Liver (tissue), 9 donors: ENCODE measurements around the gene FILIP1. TPM values are rescaled to one million over a fixed set of nuclear protein-coding genes. Genes with fewer than 3 reads are reported as not detected.

Experiments
- DNase-seq: peaks from one replicate; pipeline ENCODE4 v3.0.0-alpha.2; 2017; ENCODE audit warnings: low spot score
- H3K27ac ChIP-seq, 2 donors: one replicate each; pipeline ENCODE4 v1.7.0; 2013; ENCODE audit warnings: inconsistent platforms in 2 of 2, low read length in 2 of 2, control low read depth in 1 of 2, low read depth in 1 of 2, mild to moderate bottlenecking in 1 of 2
- H3K27me3 ChIP-seq, 4 donors: one replicate each; pipeline versions ENCODE4 v1.6.1 to v1.7.0; 2013; ENCODE audit warnings: low read length in 3 of 4, inconsistent platforms in 1 of 4, mild to moderate bottlenecking in 1 of 4, moderate library complexity in 1 of 4; ENCODE audit not compliant: control insufficient read depth in 4 of 4, insufficient read depth in 4 of 4
- H3K36me3 ChIP-seq, 4 donors: one replicate each; pipeline versions ENCODE4 v1.6.1 to v1.7.0; 2013; ENCODE audit warnings: low read length in 3 of 4, mild to moderate bottlenecking in 3 of 4, low read depth in 1 of 4, moderate library complexity in 1 of 4; ENCODE audit not compliant: control insufficient read depth in 4 of 4, insufficient read depth in 3 of 4
- H3K4me1 ChIP-seq, 4 donors: one replicate each; pipeline versions ENCODE4 v1.6.1 to v1.7.0; 2013; ENCODE audit warnings: low read length in 3 of 4, mild to moderate bottlenecking in 3 of 4, moderate library complexity in 1 of 4; ENCODE audit not compliant: control insufficient read depth in 4 of 4, insufficient read depth in 4 of 4
- H3K4me3 ChIP-seq, 3 donors: one replicate each; pipeline versions ENCODE4 v1.6.1 to v1.7.0; 2013; ENCODE audit warnings: low read length in 3 of 3, control low read depth in 1 of 3, low read depth in 1 of 3, mild to moderate bottlenecking in 1 of 3
- H3K9ac ChIP-seq, 2 donors: one replicate each; pipeline ENCODE4 v1.7.0; 2013; ENCODE audit warnings: low read length in 2 of 2, mild to moderate bottlenecking in 2 of 2, moderate library complexity in 2 of 2, control low read depth in 1 of 2, low read depth in 1 of 2
- H3K9me3 ChIP-seq, 4 donors: one replicate each; pipeline versions ENCODE4 v1.6.1 to v1.7.0; 2013; ENCODE audit warnings: low read length in 3 of 4; ENCODE audit not compliant: control insufficient read depth in 4 of 4
- EGR1 ChIP-seq, 2 donors: IDR thresholded peaks; 2 replicates each; pipeline ENCODE4 v1.6.1; 2016 to 2018; ENCODE audit warnings: antibody characterized with exemption in 2 of 2, low read depth in 2 of 2
- GABPA ChIP-seq, 2 donors: IDR thresholded peaks in 1 of 2; conservative IDR thresholded peaks in 1 of 2; 2 replicates each; pipeline ENCODE4 v1.6.1; 2016; ENCODE audit warnings: antibody characterized with exemption in 2 of 2, mild to moderate bottlenecking in 1 of 2, moderate library complexity in 1 of 2
- HNF4G ChIP-seq: IDR thresholded peaks from 2 replicates; pipeline ENCODE4 v1.6.1; 2016; ENCODE audit warnings: antibody characterized with exemption
- NR2F2 ChIP-seq: IDR thresholded peaks from 2 replicates; pipeline ENCODE4 v1.6.1; 2016; ENCODE audit warnings: antibody characterized with exemption
- RXRA ChIP-seq, 2 donors: IDR thresholded peaks; 2 replicates each; pipeline ENCODE4 v1.6.1; 2017 to 2018; ENCODE audit warnings: antibody characterized with exemption in 2 of 2, mild to moderate bottlenecking in 1 of 2
- SP1 ChIP-seq: IDR thresholded peaks from 2 replicates; pipeline ENCODE4 v1.6.1; 2018; ENCODE audit warnings: antibody characterized with exemption, mild to moderate bottlenecking
- TAF1 ChIP-seq: conservative IDR thresholded peaks from 2 replicates; pipeline ENCODE4 v1.6.1; 2016; ENCODE audit warnings: antibody characterized with exemption, mild to moderate bottlenecking
- WGBS: extraction: QIAGEN DNeasy Blood & Tissue Kit; methylation state at CpG from one replicate; pipeline ENCODE4 v1.1.7; 2013; 5-methylcytosine and 5-hydroxymethylcytosine counted together
- polyA plus RNA-seq, 2 donors: library from polyadenylated mRNA; stranded (reverse) in 1 of 2; unstranded in 1 of 2; fragments of 200-250 nt in 1 of 2; fragments of >200 nt in 1 of 2; fragmentation: Nextera tagmentation in 1 of 2; extraction: Ambion mirVana in 1 of 2; gene quantifications; one replicate each; pipeline versions ENCODE4 v1.2.1 to v1.2.3, GENCODE V29; 2013 to 2015
- total RNA-seq, 2 donors: library from RNA; depleted of rRNA; stranded (reverse); fragments of >200 nt; gene quantifications; one replicate each; pipeline ENCODE4 v1.2.3, GENCODE V29; 2014
- TF ChIP-seq, protein P1 (sequence below): IDR thresholded peaks from 2 replicates; pipeline ENCODE4 v1.6.1; 2016; ENCODE audit warnings: antibody characterized with exemption
- TF ChIP-seq, protein P2 (sequence below): IDR thresholded peaks from 2 replicates; pipeline ENCODE4 v1.6.1; 2016; ENCODE audit warnings: antibody characterized with exemption, mild to moderate bottlenecking
- TF ChIP-seq, protein P3 (sequence below): fragments of 150-350 bp; IDR thresholded peaks from 2 replicates; pipeline ENCODE4 v1.5.1; 2017; ENCODE audit warnings: improper control_type of control experiment, low read depth, low read length; ENCODE audit not compliant: missing input control
- TF ChIP-seq, protein P4 (sequence below): IDR thresholded peaks from 2 replicates; pipeline ENCODE4 v1.6.1; 2016; ENCODE audit warnings: antibody characterized with exemption
- donor health status: healthy.
- donor health status: healthy.
- donor health status: healthy.
- donor health status: healthy.
- donor health status: healthy.

FILIP1 gene
- total and polyA plus RNA-seq, 4 donors = 0.70 to 2.8 (median 1.1) TPM

DNA sequence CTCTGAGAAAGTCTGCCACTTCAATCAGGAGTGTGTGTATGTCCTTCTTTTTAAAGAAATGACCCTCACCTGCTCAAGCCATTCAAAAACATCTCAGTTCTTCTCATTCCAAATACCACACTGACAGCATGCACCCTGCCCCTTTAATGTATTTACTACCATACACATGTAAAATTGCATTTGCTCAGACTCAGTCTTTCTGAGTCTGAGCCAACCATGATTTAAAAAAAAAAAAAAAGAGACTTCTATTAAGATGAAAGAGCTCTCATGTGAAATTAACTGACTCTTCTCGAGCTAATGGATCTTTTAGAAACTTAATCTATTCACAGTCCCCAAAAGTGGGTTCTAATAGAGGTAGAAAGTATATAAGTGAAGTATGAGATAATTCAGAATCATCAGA is 1.4 kb upstream of the FILIP1 start:
- H3K27me3 ChIP-seq = peaks cover 0 to 5% (median 0%) of the 10 kb centered on the region in 4 donors
- 75% methylated on average over 1 of the region's 1 CpG for WGBS
- DNase-seq = no peak
- H3K27ac ChIP-seq = no peak overlapping the region
- no peak overlapping the region for H3K9ac ChIP-seq
- H3K9me3 ChIP-seq = no peaks in the 10 kb centered on the region
- no peaks in the 10 kb centered on the region for H3K4me1 ChIP-seq
- no peak for TF ChIP-seq GABPA (IDR thresholded peaks at IDR 0.05 in 1 of 2, conservative IDR thresholded peaks at IDR 0.05 in 1 of 2)
- H3K36me3 ChIP-seq = no peaks in the 10 kb centered on the region
- H3K4me3 ChIP-seq = no peak overlapping the region

DNA sequence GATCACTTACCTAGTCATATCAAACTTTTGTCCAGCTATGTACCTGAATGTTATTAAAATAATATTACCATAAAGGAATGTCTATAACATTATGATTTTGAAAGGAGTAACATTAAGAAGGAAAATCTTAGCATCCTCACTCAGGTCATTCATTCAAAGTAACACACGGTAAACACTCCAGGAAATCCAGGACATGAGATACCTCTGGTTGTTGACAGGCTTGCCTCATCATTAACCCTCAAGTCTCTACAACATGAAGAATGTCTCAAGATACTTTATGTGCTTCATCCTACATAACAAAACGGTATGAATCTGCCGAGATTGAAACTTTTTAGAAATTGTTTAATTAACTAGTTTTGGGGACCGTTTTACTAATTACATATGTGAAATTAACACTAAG is 690 bp upstream of the FILIP1 start:
- WGBS = 63% methylated on average over 4 of the region's 4 CpGs
- peaks cover 0 to 5% (median 0%) of the 10 kb centered on the region in 4 donors for H3K27me3 ChIP-seq
- no peak overlapping the region for H3K27ac ChIP-seq
- no peaks in the 10 kb centered on the region for H3K36me3 ChIP-seq
- no peaks in the 10 kb centered on the region for H3K4me1 ChIP-seq
- no peak overlapping the region for H3K4me3 ChIP-seq
- TF ChIP-seq RXRA (IDR thresholded peaks at IDR 0.05) (no peak), GABPA (IDR thresholded peaks at IDR 0.05 in 1 of 2, conservative IDR thresholded peaks at IDR 0.05 in 1 of 2) (no peak), EGR1 (IDR thresholded peaks at IDR 0.05; ENCODE audit: low read depth in 2 of 2) (no peak), NR2F2 (no peak), SP1 (no peak), HNF4G (no peak), TAF1 (no peak)
- TF ChIP-seq, protein P1, sequence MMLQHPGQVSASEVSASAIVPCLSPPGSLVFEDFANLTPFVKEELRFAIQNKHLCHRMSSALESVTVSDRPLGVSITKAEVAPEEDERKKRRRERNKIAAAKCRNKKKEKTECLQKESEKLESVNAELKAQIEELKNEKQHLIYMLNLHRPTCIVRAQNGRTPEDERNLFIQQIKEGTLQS = no peak
- TF ChIP-seq, protein P2, sequence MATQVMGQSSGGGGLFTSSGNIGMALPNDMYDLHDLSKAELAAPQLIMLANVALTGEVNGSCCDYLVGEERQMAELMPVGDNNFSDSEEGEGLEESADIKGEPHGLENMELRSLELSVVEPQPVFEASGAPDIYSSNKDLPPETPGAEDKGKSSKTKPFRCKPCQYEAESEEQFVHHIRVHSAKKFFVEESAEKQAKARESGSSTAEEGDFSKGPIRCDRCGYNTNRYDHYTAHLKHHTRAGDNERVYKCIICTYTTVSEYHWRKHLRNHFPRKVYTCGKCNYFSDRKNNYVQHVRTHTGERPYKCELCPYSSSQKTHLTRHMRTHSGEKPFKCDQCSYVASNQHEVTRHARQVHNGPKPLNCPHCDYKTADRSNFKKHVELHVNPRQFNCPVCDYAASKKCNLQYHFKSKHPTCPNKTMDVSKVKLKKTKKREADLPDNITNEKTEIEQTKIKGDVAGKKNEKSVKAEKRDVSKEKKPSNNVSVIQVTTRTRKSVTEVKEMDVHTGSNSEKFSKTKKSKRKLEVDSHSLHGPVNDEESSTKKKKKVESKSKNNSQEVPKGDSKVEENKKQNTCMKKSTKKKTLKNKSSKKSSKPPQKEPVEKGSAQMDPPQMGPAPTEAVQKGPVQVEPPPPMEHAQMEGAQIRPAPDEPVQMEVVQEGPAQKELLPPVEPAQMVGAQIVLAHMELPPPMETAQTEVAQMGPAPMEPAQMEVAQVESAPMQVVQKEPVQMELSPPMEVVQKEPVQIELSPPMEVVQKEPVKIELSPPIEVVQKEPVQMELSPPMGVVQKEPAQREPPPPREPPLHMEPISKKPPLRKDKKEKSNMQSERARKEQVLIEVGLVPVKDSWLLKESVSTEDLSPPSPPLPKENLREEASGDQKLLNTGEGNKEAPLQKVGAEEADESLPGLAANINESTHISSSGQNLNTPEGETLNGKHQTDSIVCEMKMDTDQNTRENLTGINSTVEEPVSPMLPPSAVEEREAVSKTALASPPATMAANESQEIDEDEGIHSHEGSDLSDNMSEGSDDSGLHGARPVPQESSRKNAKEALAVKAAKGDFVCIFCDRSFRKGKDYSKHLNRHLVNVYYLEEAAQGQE = no peak
- TF ChIP-seq, protein P3, sequence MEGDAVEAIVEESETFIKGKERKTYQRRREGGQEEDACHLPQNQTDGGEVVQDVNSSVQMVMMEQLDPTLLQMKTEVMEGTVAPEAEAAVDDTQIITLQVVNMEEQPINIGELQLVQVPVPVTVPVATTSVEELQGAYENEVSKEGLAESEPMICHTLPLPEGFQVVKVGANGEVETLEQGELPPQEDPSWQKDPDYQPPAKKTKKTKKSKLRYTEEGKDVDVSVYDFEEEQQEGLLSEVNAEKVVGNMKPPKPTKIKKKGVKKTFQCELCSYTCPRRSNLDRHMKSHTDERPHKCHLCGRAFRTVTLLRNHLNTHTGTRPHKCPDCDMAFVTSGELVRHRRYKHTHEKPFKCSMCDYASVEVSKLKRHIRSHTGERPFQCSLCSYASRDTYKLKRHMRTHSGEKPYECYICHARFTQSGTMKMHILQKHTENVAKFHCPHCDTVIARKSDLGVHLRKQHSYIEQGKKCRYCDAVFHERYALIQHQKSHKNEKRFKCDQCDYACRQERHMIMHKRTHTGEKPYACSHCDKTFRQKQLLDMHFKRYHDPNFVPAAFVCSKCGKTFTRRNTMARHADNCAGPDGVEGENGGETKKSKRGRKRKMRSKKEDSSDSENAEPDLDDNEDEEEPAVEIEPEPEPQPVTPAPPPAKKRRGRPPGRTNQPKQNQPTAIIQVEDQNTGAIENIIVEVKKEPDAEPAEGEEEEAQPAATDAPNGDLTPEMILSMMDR = no peak
- TF ChIP-seq, protein P4, sequence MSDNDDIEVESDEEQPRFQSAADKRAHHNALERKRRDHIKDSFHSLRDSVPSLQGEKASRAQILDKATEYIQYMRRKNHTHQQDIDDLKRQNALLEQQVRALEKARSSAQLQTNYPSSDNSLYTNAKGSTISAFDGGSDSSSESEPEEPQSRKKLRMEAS = no peak
- no peak overlapping the region for H3K9ac ChIP-seq
- no peak for DNase-seq
- H3K9me3 ChIP-seq = no peaks in the 10 kb centered on the region
